HL-60 (cell line): Measurements from ENCODE around the gene F7.

Experiments used
- DNase-seq, 2 experiments: peaks; one replicate each; pipeline ENCODE4 v3.0.0-alpha.2; 2010 to 2020; ENCODE audit warnings: low read depth in 1 of 2, low spot score in 1 of 2
- H3K27ac ChIP-seq: fragments of 250-450 bp; sonication (Bioruptor Pico); replicated peaks from 2 replicates; pipeline ENCODE4 v1.5.1; 2020; ENCODE audit warnings: mild to moderate bottlenecking, moderate library complexity
- H3K27me3 ChIP-seq: fragments of 250-450 bp; sonication (Bioruptor Pico); 2 replicates; pipeline ENCODE4 v1.5.1; 2021; ENCODE audit warnings: mild to moderate bottlenecking, moderate library complexity; ENCODE audit not compliant: insufficient read depth, poor library complexity, severe bottlenecking
- H3K4me3 ChIP-seq: replicated peaks from 2 replicates; pipeline ENCODE4 v1.5.1; 2011; ENCODE audit warnings: mild to moderate bottlenecking, control low read depth, low read length; ENCODE audit not compliant: insufficient read depth
- POLR2AphosphoS5 ChIP-seq: IDR thresholded peaks from 2 replicates; pipeline ENCODE4 v1.6.1; 2012; ENCODE audit warnings: low read depth
- SPI1 ChIP-seq: IDR thresholded peaks from 2 replicates; pipeline ENCODE4 v1.6.1; 2012; ENCODE audit warnings: low read depth, mild to moderate bottlenecking, borderline replicate concordance

F7 gene

GRCh38 chr13:113169277-113170272 lies 64.0 kb downstream of the F7 start:
- no peak overlapping the region for H3K4me3 ChIP-seq
- TF ChIP-seq SPI1, result peak; percentile 38; the same call in 1 of the 2 replicates
- no peak for TF ChIP-seq POLR2AphosphoS5
- no peak for DNase-seq
- H3K27me3 ChIP-seq, result peaks cover 3% of the 10 kb centered on the region
- H3K27ac ChIP-seq, result no peak overlapping the region
